Measurements from ENCODE around the gene ATP5MG. TPM values are rescaled to one million over a fixed set of nuclear protein-coding genes. Genes with fewer than 3 reads are reported as not detected.
"Not testable (repeated sequence)": the region's sequence is repeated elsewhere in the genome, so short reads cannot be mapped to it uniquely, and the experiment has no call there.

ATP5MG gene
- total and polyA plus RNA-seq, 4 donors = 98.4 to 256 (median 113) TPM

DNA sequence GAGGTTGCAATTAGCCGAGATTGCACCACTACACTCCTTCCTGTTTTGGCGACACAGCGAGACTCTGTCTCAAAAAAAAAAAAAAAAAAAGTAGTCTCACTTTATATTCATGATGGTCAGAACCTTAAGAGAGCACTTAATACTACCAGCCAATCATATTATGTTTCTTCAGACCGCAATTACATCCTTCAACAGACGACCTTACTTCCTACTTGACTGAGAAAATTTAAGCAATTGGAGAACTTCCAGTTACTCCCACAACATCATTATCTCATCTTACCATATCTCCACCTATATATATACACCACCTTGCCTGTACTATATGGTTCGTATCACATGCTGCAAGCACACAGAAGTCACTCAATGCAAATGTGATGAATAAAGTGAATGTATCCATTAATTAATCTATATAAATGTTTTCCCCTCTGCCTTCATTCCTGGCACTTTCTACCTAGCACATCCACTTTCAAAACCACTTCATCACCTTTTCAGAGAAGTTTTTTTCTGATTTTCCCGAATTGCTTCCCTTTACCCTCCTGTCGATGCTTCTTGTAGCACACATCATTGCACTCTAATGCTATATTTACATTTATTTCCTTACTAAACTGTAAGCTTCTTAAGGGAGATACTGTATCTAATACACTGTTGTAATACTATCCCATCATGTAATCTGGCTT lies 13.8 kb downstream of the ATP5MG start:
- no peak overlapping the region for H3K27ac ChIP-seq (ENCODE audit: low read depth in 1 of 2, low read length in 2 of 2)

DNA sequence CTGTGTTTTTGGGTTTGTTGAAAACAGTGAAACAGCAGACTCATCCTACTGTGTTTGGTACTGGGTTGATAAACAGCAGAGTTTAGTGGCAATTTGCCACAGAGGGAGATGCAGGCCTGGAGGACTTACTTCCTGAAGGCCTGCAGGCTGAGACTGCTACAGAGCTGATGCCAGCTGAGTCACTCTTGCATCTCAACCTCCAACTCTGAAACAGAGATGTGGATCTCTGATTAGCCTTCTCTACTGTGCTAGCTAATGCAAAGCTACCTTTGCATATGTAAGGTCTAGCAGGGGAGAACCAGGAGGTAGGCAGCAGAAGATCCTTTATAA lies 14.3 kb downstream of the ATP5MG start:
- peak in 1 of 2 donors; percentile 71 for DNase-seq
- no peak overlapping the region for H3K4me3 ChIP-seq (ENCODE audit: low read length in 2 of 2)
- intact Hi-C loops (cut with DNase I) = no loop called here
- no peak overlapping the region for H3K27ac ChIP-seq (ENCODE audit: low read depth in 1 of 2, low read length in 2 of 2)
- H3K4me1 ChIP-seq (ENCODE audit: control insufficient read depth in 1 of 2, insufficient read depth in 2 of 2, low read length in 2 of 2) = no peaks in the 10 kb centered on the region
- H3K36me3 ChIP-seq (ENCODE audit: control insufficient read depth in 1 of 2, insufficient read depth in 2 of 2, low read length in 1 of 2) = peaks cover 0 to 1% of the 10 kb centered on the region in 2 donors
- H3K9me3 ChIP-seq (ENCODE audit: control insufficient read depth, low read length) = no peaks in the 10 kb centered on the region
- no peaks in the 10 kb centered on the region for H3K27me3 ChIP-seq (ENCODE audit: control insufficient read depth in 1 of 2, insufficient read depth in 2 of 2, low read length in 1 of 2)
- ATAC-seq (ENCODE audit: low FRiP score) = peak; percentile 19

More for the DNA sequence above, 13.8 kb downstream of the ATP5MG start:
- WGBS, 2 donors = 74 to 80% methylated on average over 8 of the region's 8 CpGs
- no peak for DNase-seq
- intact Hi-C loops (cut with DNase I) = no loop called here
- Histone ChIP-seq H3K4me3 (ENCODE audit: low read length in 2 of 2) (no peak overlapping the region), H3K4me1 (ENCODE audit: control insufficient read depth in 1 of 2, insufficient read depth in 2 of 2, low read length in 2 of 2) (no peaks in the 10 kb centered on the region), H3K9me3 (ENCODE audit: control insufficient read depth, low read length) (no peaks in the 10 kb centered on the region), H3K36me3 (ENCODE audit: control insufficient read depth in 1 of 2, insufficient read depth in 2 of 2, low read length in 1 of 2) (peaks cover 0 to 1% of the 10 kb centered on the region in 2 donors), H3K27me3 (ENCODE audit: control insufficient read depth in 1 of 2, insufficient read depth in 2 of 2, low read length in 1 of 2) (no peaks in the 10 kb centered on the region)
- ATAC-seq (ENCODE audit: low FRiP score) = no peak

DNA sequence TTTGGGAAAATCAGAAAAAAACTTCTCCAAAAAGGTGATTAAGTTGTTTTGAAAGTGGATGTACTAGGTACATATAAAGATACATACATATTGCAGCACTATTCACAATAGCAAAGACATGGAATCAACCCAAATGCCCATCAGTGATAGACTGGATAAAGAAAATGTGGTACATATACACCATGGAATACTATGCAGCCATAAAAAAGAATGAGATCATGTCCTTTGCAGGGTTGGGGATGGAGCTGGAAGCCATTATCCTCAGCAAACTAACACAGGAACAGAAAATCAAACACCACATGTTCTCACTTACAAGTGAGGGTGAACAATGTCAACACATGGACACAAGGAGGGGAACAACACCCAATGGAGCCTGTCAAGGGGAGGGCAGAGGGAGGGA lies 15.5 kb downstream of the ATP5MG start:
- H3K4me1 ChIP-seq (ENCODE audit: control insufficient read depth in 1 of 2, insufficient read depth in 2 of 2, low read length in 2 of 2); DNase-seq; H3K27ac ChIP-seq (ENCODE audit: low read depth in 1 of 2, low read length in 2 of 2); H3K36me3 ChIP-seq (ENCODE audit: control insufficient read depth in 1 of 2, insufficient read depth in 2 of 2, low read length in 1 of 2); ATAC-seq (ENCODE audit: low FRiP score); H3K4me3 ChIP-seq (ENCODE audit: low read length in 2 of 2); H3K27me3 ChIP-seq (ENCODE audit: control insufficient read depth in 1 of 2, insufficient read depth in 2 of 2, low read length in 1 of 2); intact Hi-C loops (cut with DNase I); H3K9me3 ChIP-seq (ENCODE audit: control insufficient read depth, low read length): not testable (repeated sequence)

DNA sequence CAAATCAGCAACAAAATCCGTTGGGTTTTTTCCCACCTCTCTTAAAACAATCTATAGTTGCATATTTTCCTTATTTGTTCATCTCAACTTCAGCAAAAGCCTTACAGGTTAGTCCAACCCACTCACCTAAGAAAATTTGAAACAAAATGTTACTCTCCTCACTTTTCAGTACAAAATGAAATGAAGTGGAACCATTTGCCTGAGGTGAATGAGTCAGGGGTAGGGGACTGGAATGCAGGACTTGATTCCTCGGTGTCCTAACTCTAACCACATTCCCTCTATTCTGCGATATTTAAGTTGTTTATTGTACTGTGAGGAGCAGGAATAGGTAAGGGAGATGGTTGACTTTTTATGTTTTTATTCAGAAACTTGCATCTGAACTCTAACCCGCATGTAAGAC lies 16.4 kb downstream of the ATP5MG start:
- Histone ChIP-seq H3K4me3 (ENCODE audit: low read length in 2 of 2) (no peak overlapping the region), H3K9me3 (ENCODE audit: control insufficient read depth, low read length) (no peaks in the 10 kb centered on the region), H3K36me3 (ENCODE audit: control insufficient read depth in 1 of 2, insufficient read depth in 2 of 2, low read length in 1 of 2) (peaks cover 0 to 1% of the 10 kb centered on the region in 2 donors), H3K27ac (ENCODE audit: low read depth in 1 of 2, low read length in 2 of 2) (no peak overlapping the region), H3K27me3 (ENCODE audit: control insufficient read depth in 1 of 2, insufficient read depth in 2 of 2, low read length in 1 of 2) (no peaks in the 10 kb centered on the region), H3K4me1 (ENCODE audit: control insufficient read depth in 1 of 2, insufficient read depth in 2 of 2, low read length in 2 of 2) (no peaks in the 10 kb centered on the region)
- WGBS, 2 donors = 42 to 63% methylated on average over 4 of the region's 4 CpGs
- no peak for ATAC-seq (ENCODE audit: low FRiP score)
- no peak for DNase-seq
- intact Hi-C loops (cut with DNase I) = no loop called here

DNA sequence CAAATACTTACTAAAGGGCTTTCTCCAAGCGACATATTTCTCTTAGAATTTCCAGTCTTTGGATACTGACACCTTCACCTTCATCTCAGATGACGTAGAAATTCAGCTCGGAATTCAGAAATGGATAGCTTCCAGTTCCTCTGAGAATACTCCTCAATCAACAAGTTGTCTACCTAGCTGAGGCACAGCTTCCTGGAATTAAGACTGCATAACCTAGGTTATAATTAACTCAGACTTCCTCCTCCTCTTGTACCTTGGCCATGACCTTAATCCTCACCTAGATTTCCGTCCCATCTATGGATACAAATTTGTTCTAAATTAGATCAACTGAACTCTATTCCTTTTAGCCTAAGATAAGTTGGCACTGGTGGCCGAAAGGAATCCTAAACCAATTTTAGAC lies 17.4 kb downstream of the ATP5MG start:
- ATAC-seq (ENCODE audit: low FRiP score) (no peak), DNase-seq (no peak)
- WGBS, 2 donors = 70 to 80% methylated on average over 5 of the region's 5 CpGs
- Histone ChIP-seq H3K36me3 (ENCODE audit: control insufficient read depth in 1 of 2, insufficient read depth in 2 of 2, low read length in 1 of 2) (peaks cover 0 to under 1% of the 10 kb centered on the region in 2 donors), H3K4me3 (ENCODE audit: low read length in 2 of 2) (no peak overlapping the region), H3K27ac (ENCODE audit: low read depth in 1 of 2, low read length in 2 of 2) (no peak overlapping the region), H3K4me1 (ENCODE audit: control insufficient read depth in 1 of 2, insufficient read depth in 2 of 2, low read length in 2 of 2) (no peaks in the 10 kb centered on the region), H3K9me3 (ENCODE audit: control insufficient read depth, low read length) (no peaks in the 10 kb centered on the region), H3K27me3 (ENCODE audit: control insufficient read depth in 1 of 2, insufficient read depth in 2 of 2, low read length in 1 of 2) (no peaks in the 10 kb centered on the region)
- intact Hi-C loops (cut with DNase I) = no loop called here

DNA sequence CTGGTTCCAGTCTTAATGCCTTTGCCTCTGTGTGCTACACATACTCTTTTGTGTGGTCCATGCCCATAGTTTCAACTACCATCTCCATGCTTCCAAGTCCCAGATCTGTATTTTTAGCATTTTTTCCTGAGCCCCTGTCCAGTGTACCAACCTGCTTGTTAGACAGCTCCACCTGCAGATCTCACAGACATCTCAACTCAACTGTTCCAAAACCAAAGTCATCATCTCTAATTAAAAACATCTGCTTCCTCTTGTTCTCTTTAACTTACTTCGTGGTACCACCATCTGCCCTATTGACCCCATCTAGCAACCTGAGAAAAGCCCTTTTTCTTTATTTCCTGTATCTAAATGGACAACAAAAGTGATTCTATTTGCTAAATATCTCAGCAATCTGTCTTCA lies 26.3 kb downstream of the ATP5MG start:
- no peaks in the 10 kb centered on the region for H3K4me1 ChIP-seq (ENCODE audit: control insufficient read depth in 1 of 2, insufficient read depth in 2 of 2, low read length in 2 of 2)
- no peaks in the 10 kb centered on the region for H3K9me3 ChIP-seq (ENCODE audit: control insufficient read depth, low read length)
- 11% methylated on average over 1 of the region's 1 CpG for WGBS, 2 donors
- DNase-seq (no peak), ATAC-seq (ENCODE audit: low FRiP score) (no peak)
- no peak overlapping the region for H3K4me3 ChIP-seq (ENCODE audit: low read length in 2 of 2)
- H3K27ac ChIP-seq (ENCODE audit: low read depth in 1 of 2, low read length in 2 of 2) = no peak overlapping the region
- no peaks in the 10 kb centered on the region for H3K27me3 ChIP-seq (ENCODE audit: control insufficient read depth in 1 of 2, insufficient read depth in 2 of 2, low read length in 1 of 2)
- H3K36me3 ChIP-seq (ENCODE audit: control insufficient read depth in 1 of 2, insufficient read depth in 2 of 2, low read length in 1 of 2) = no peaks in the 10 kb centered on the region
- intact Hi-C loops (cut with DNase I) = no loop called here

DNA sequence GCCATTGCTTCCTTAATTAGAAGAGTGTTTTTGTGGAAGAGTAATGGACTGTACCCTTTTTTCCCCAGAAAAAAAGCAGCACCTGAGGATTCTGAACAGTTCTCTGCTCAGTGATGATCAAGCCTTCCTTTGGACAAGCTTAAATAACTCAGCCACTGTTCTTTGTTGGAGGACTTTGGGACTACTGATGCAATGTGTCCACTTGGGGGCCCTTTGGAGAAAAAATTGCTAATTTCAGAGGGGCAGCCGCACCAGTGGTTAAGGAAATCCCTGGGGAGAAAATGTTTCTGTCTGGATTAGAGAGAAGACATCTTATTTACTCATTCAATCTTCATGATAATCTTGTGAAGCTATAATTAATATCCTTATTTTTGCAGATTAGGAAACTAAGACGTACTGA lies 29.6 kb downstream of the ATP5MG start:
- ATAC-seq (ENCODE audit: low FRiP score) = no peak
- Histone ChIP-seq H3K27me3 (ENCODE audit: control insufficient read depth in 1 of 2, insufficient read depth in 2 of 2, low read length in 1 of 2) (no peaks in the 10 kb centered on the region), H3K4me1 (ENCODE audit: control insufficient read depth in 1 of 2, insufficient read depth in 2 of 2, low read length in 2 of 2) (no peaks in the 10 kb centered on the region), H3K9me3 (ENCODE audit: control insufficient read depth, low read length) (no peaks in the 10 kb centered on the region), H3K4me3 (ENCODE audit: low read length in 2 of 2) (no peak overlapping the region), H3K27ac (ENCODE audit: low read depth in 1 of 2, low read length in 2 of 2) (no peak overlapping the region), H3K36me3 (ENCODE audit: control insufficient read depth in 1 of 2, insufficient read depth in 2 of 2, low read length in 1 of 2) (no peaks in the 10 kb centered on the region)
- DNase-seq = no peak
- 83 to 84% methylated on average over 2 of the region's 2 CpGs for WGBS, 2 donors
- intact Hi-C loops (cut with DNase I) = no loop called here

DNA sequence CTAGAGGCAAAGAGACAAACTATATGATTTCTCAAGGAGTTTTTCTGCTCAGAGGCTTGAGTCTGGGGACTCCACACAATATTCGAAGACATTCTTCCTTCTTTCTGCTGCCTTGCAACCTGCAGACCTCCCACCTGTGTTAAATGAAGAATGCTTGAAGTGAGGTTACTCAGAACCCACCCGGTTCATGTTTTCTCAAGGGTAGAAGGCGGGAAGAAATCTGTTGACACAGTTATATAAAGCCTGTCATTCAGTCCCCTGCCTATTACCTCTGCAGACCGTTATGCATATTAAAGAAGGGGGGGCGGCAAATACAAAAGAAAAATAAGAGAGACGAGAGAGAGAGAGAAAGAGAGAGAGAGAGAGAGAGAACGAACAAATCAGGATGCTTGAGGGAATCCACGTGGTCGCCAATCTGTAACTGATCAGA lies 32.7 kb downstream of the ATP5MG start:
- DNase-seq = no peak
- no peaks in the 10 kb centered on the region for H3K27me3 ChIP-seq (ENCODE audit: control insufficient read depth in 1 of 2, insufficient read depth in 2 of 2, low read length in 1 of 2)
- H3K4me3 ChIP-seq (ENCODE audit: low read length in 2 of 2) = peak overlapping the region in 1 of 2 donors; percentile 56
- 5% methylated on average over 9 of the region's 9 CpGs for WGBS, 2 donors
- no peak for ATAC-seq (ENCODE audit: low FRiP score)
- no peaks in the 10 kb centered on the region for H3K9me3 ChIP-seq (ENCODE audit: control insufficient read depth, low read length)
- intact Hi-C loops (cut with DNase I) = no loop called here
- no peaks in the 10 kb centered on the region for H3K36me3 ChIP-seq (ENCODE audit: control insufficient read depth in 1 of 2, insufficient read depth in 2 of 2, low read length in 1 of 2)
- no peaks in the 10 kb centered on the region for H3K4me1 ChIP-seq (ENCODE audit: control insufficient read depth in 1 of 2, insufficient read depth in 2 of 2, low read length in 2 of 2)
- H3K27ac ChIP-seq (ENCODE audit: low read depth in 1 of 2, low read length in 2 of 2) = no peak overlapping the region

DNA sequence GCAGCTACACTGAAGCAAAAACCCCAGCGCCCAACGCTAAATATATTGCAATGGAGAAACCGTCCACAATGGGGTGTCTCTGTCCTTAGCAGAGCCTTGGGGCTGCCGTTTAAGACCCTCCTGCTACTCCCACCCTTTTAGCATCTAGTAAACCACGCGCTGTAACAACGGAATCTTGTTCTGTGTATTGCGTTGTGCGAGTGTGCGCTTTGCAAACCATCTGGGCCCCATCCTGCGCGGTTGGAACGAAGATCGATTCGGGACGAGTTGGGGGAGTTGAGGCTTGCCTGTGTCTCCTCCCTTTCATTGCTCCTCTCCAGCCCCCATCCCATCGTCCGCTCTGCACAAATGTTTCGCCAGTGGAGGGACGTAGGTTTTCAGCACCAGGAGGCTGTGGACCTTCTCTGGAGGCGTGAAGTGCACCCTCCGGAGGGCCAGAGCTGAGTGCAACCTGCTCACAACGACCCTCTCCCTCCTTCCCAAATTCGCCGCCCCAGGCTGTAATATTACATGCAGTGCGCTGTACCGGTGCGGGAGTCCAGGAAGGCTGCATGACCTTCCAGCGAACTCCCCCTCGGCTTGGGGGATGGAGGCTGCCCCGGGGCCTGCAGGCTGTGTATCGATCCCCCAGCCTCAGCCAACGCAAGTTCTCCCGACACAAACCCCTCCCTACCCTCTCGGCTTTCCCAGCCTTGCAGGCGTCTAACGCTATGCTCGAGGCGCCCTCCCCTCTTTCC lies 33.3 kb downstream of the ATP5MG start:
- Histone ChIP-seq H3K27me3 (ENCODE audit: control insufficient read depth in 1 of 2, insufficient read depth in 2 of 2, low read length in 1 of 2) (no peaks in the 10 kb centered on the region), H3K27ac (ENCODE audit: low read depth in 1 of 2, low read length in 2 of 2) (no peak overlapping the region), H3K9me3 (ENCODE audit: control insufficient read depth, low read length) (no peaks in the 10 kb centered on the region), H3K4me1 (ENCODE audit: control insufficient read depth in 1 of 2, insufficient read depth in 2 of 2, low read length in 2 of 2) (peaks cover 0 to 1% of the 10 kb centered on the region in 2 donors), H3K36me3 (ENCODE audit: control insufficient read depth in 1 of 2, insufficient read depth in 2 of 2, low read length in 1 of 2) (no peaks in the 10 kb centered on the region), H3K4me3 (ENCODE audit: low read length in 2 of 2) (peak overlapping the region; percentile 45 to 56)
- 1% methylated on average over 39 of the region's 39 CpGs for WGBS, 2 donors
- intact Hi-C loops (cut with DNase I) = loop anchor here (5.0 kb wide), 2 partner anchors 32 to 53 kb away; partner anchors contain the start of gene ATP5MG (in 1 of the 2)
- ATAC-seq (ENCODE audit: low FRiP score) (no peak), DNase-seq (peak in 1 of 2 donors; percentile 55)

All from aorta (tissue), 5 donors.